Trophoblast cell (in vitro differentiated cells and primary cell): ENCODE results near the gene FANCL.

Source experiments
- DNase-seq, 2 donors: peaks; one replicate each; pipeline ENCODE4 v3.0.0-alpha.2; 2016
- H2AFZ ChIP-seq: 2 replicates; pipeline ENCODE4 v1.6.1; 2013; ENCODE audit warnings: low read length, moderate library complexity, mild to moderate bottlenecking; ENCODE audit not compliant: insufficient read depth, poor library complexity
- H2AK5ac ChIP-seq: 2 replicates; pipeline ENCODE4 v1.6.1; 2013; ENCODE audit warnings: mild to moderate bottlenecking, low read length
- H2BK120ac ChIP-seq: 2 replicates; pipeline ENCODE4 v1.6.1; 2013; ENCODE audit warnings: low read length, mild to moderate bottlenecking, moderate library complexity; ENCODE audit not compliant: insufficient read depth, poor library complexity
- H2BK12ac ChIP-seq: 2 replicates; pipeline ENCODE4 v1.6.1; 2013; ENCODE audit warnings: mild to moderate bottlenecking, low read length, moderate library complexity
- H2BK5ac ChIP-seq: 2 replicates; pipeline ENCODE4 v1.6.1; 2013; ENCODE audit warnings: low read length, low read depth, moderate library complexity, mild to moderate bottlenecking; ENCODE audit not compliant: poor library complexity
- H3K14ac ChIP-seq: 2 replicates; pipeline ENCODE4 v1.6.1; 2013; ENCODE audit warnings: mild to moderate bottlenecking, low read length
- H3K18ac ChIP-seq: 2 replicates; pipeline ENCODE4 v1.6.1; 2013; ENCODE audit warnings: mild to moderate bottlenecking, low read length
- H3K23ac ChIP-seq: 2 replicates; pipeline ENCODE4 v1.6.1; 2013; ENCODE audit warnings: low read length
- H3K27ac ChIP-seq: 2 replicates; pipeline ENCODE4 v1.5.1; 2013; ENCODE audit warnings: low read depth, mild to moderate bottlenecking, inconsistent platforms, low read length, moderate library complexity
- H3K27me3 ChIP-seq: 2 replicates; pipeline ENCODE4 v1.6.1; 2013; ENCODE audit warnings: inconsistent platforms, mild to moderate bottlenecking, low read length, moderate library complexity; ENCODE audit not compliant: insufficient read depth
- H3K36me3 ChIP-seq, 2 experiments: 1 replicate in 1 of 2; 2 replicates in 1 of 2; pipeline ENCODE4 v1.6.1; 2013; ENCODE audit warnings: low read length in 2 of 2, mild to moderate bottlenecking in 2 of 2, moderate library complexity in 1 of 2; ENCODE audit not compliant: insufficient read depth in 2 of 2, control insufficient read depth in 1 of 2
- H3K4ac ChIP-seq: 2 replicates; pipeline ENCODE4 v1.6.1; 2013; ENCODE audit warnings: low read depth, mild to moderate bottlenecking, low read length, moderate library complexity
- H3K4me1 ChIP-seq, 2 experiments: 1 replicate in 1 of 2; 2 replicates in 1 of 2; pipeline ENCODE4 v1.6.1; 2013; ENCODE audit warnings: low read length in 2 of 2, mild to moderate bottlenecking in 2 of 2, moderate library complexity in 1 of 2; ENCODE audit not compliant: insufficient read depth in 2 of 2, control insufficient read depth in 1 of 2
- H3K4me2 ChIP-seq: 2 replicates; pipeline ENCODE4 v1.6.1; 2013; ENCODE audit warnings: inconsistent platforms, mild to moderate bottlenecking, low read length, moderate library complexity
- H3K4me3 ChIP-seq: 2 replicates; pipeline ENCODE4 v1.5.1; 2013; ENCODE audit warnings: mild to moderate bottlenecking, low read depth, low read length, inconsistent platforms
- H3K79me1 ChIP-seq: one replicate; pipeline ENCODE4 v1.6.1; 2013; ENCODE audit warnings: low read length
- H3K79me2 ChIP-seq: 2 replicates; pipeline ENCODE4 v1.6.1; 2013; ENCODE audit warnings: low read length, mild to moderate bottlenecking; ENCODE audit not compliant: control insufficient read depth, insufficient read depth, poor library complexity
- H3K9ac ChIP-seq: 2 replicates; pipeline ENCODE4 v1.6.1; 2013; ENCODE audit warnings: mild to moderate bottlenecking, low read length
- H3K9me3 ChIP-seq: 2 replicates; pipeline ENCODE4 v1.6.1; 2013; ENCODE audit warnings: low read depth, mild to moderate bottlenecking, control low read depth, inconsistent platforms, low read length; ENCODE audit not compliant: insufficient read depth
- H4K12ac ChIP-seq: 2 replicates; pipeline ENCODE4 v1.6.1; 2013; ENCODE audit warnings: low read depth, mild to moderate bottlenecking, low read length, moderate library complexity
- H4K8ac ChIP-seq: 2 replicates; pipeline ENCODE4 v1.6.1; 2013; ENCODE audit warnings: low read depth, mild to moderate bottlenecking, low read length, moderate library complexity
- H4K91ac ChIP-seq: one replicate; pipeline ENCODE4 v1.6.1; 2013; ENCODE audit warnings: low read depth, mild to moderate bottlenecking, low read length, moderate library complexity
- WGBS: extraction: QIAGEN DNeasy Blood & Tissue Kit; methylation state at CpG from one replicate; pipeline ENCODE4 v1.1.7; 2013; ENCODE audit warnings: missing lambda C conversion rate; ENCODE audit not compliant: insufficient read length, insufficient coverage; ENCODE audit errors: extremely low coverage; 5-methylcytosine and 5-hydroxymethylcytosine counted together

The FANCL gene

GRCh38 chr2:58202404-58202803 lies 38.7 kb downstream of the FANCL start:
- H2BK5ac ChIP-seq, result no peak overlapping the region
- H2AK5ac ChIP-seq, result no peak overlapping the region
- no peaks in the 10 kb centered on the region for H3K4me1 ChIP-seq
- H3K4me2 ChIP-seq, result no peak overlapping the region
- H4K12ac ChIP-seq, result no peak overlapping the region
- no peak overlapping the region for H4K91ac ChIP-seq
- H2BK120ac ChIP-seq, result no peak overlapping the region
- H3K79me1 ChIP-seq, result no peaks in the 10 kb centered on the region
- no peak overlapping the region for H3K23ac ChIP-seq
- H3K79me2 ChIP-seq, result no peaks in the 10 kb centered on the region
- WGBS, result no CpG with 5 or more reads among the region's 1 CpG
- no peak overlapping the region for H3K4ac ChIP-seq
- H3K9me3 ChIP-seq, result no peaks in the 10 kb centered on the region
- no peak overlapping the region for H4K8ac ChIP-seq
- H2BK12ac ChIP-seq, result no peak overlapping the region
- H3K36me3 ChIP-seq, result peaks cover 1 to 2% of the 10 kb centered on the region in 2 experiments
- no peaks in the 10 kb centered on the region for H3K27me3 ChIP-seq
- no peak for DNase-seq
- no peak overlapping the region for H3K4me3 ChIP-seq
- H3K18ac ChIP-seq, result no peak overlapping the region
- H3K14ac ChIP-seq, result no peak overlapping the region
- no peak overlapping the region for H3K27ac ChIP-seq
- no peak overlapping the region for H3K9ac ChIP-seq
- no peak overlapping the region for H2AFZ ChIP-seq

GRCh38 chr2:58197894-58198293 lies 43.2 kb downstream of the FANCL start:
- no peak overlapping the region for H3K27ac ChIP-seq
- H3K9ac ChIP-seq, result no peak overlapping the region
- H3K23ac ChIP-seq, result no peak overlapping the region
- H3K36me3 ChIP-seq, result peaks cover 1 to 2% of the 10 kb centered on the region in 2 experiments
- H3K4me2 ChIP-seq, result no peak overlapping the region
- H2BK120ac ChIP-seq, result no peak overlapping the region
- H3K9me3 ChIP-seq, result no peaks in the 10 kb centered on the region
- no peaks in the 10 kb centered on the region for H3K79me2 ChIP-seq
- no peak overlapping the region for H4K8ac ChIP-seq
- no peak for DNase-seq
- no peaks in the 10 kb centered on the region for H3K79me1 ChIP-seq
- H2AK5ac ChIP-seq, result no peak overlapping the region
- no peak overlapping the region for H3K4ac ChIP-seq
- H2BK12ac ChIP-seq, result no peak overlapping the region
- H3K4me3 ChIP-seq, result no peak overlapping the region
- no peaks in the 10 kb centered on the region for H3K27me3 ChIP-seq
- H3K14ac ChIP-seq, result no peak overlapping the region
- H3K4me1 ChIP-seq, result no peaks in the 10 kb centered on the region
- no peak overlapping the region for H3K18ac ChIP-seq
- no peak overlapping the region for H2AFZ ChIP-seq
- no peak overlapping the region for H4K91ac ChIP-seq
- no peak overlapping the region for H2BK5ac ChIP-seq
- WGBS, result no CpG with 5 or more reads among the region's 2 CpGs
- no peak overlapping the region for H4K12ac ChIP-seq

GRCh38 chr2:58195662-58196061 lies 45.5 kb downstream of the FANCL start:
- Histone ChIP-seq H3K27ac (no peak overlapping the region), H3K79me2 (no peaks in the 10 kb centered on the region), H3K79me1 (no peaks in the 10 kb centered on the region), H2BK5ac (no peak overlapping the region), H3K23ac (no peak overlapping the region), H3K18ac (no peak overlapping the region), H3K4me1 (no peaks in the 10 kb centered on the region), H3K9ac (no peak overlapping the region), H3K4me2 (no peak overlapping the region), H3K27me3 (no peaks in the 10 kb centered on the region), H2AFZ (no peak overlapping the region), H4K8ac (no peak overlapping the region), H3K9me3 (no peaks in the 10 kb centered on the region), H3K4me3 (no peak overlapping the region), H2AK5ac (no peak overlapping the region), H3K14ac (no peak overlapping the region), H3K36me3 (peaks cover 1 to 2% of the 10 kb centered on the region in 2 experiments), H4K12ac (no peak overlapping the region), H2BK12ac (no peak overlapping the region), H2BK120ac (no peak overlapping the region), H3K4ac (no peak overlapping the region), H4K91ac (no peak overlapping the region)
- DNase-seq, result no peak
- no CpG with 5 or more reads among the region's 1 CpG for WGBS

GRCh38 chr2:58194458-58194857 lies 46.7 kb downstream of the FANCL start:
- Histone ChIP-seq H2AFZ (no peak overlapping the region), H4K91ac (no peak overlapping the region), H3K36me3 (peaks cover 1 to 2% of the 10 kb centered on the region in 2 experiments), H3K9ac (no peak overlapping the region), H3K4ac (no peak overlapping the region), H3K27me3 (no peaks in the 10 kb centered on the region), H2BK12ac (no peak overlapping the region), H3K4me2 (no peak overlapping the region), H3K79me1 (no peaks in the 10 kb centered on the region), H3K4me1 (no peaks in the 10 kb centered on the region), H2BK5ac (no peak overlapping the region), H3K23ac (no peak overlapping the region), H4K8ac (no peak overlapping the region), H3K79me2 (no peaks in the 10 kb centered on the region), H3K18ac (no peak overlapping the region), H2AK5ac (no peak overlapping the region), H3K27ac (no peak overlapping the region), H3K9me3 (no peaks in the 10 kb centered on the region), H4K12ac (no peak overlapping the region), H3K4me3 (no peak overlapping the region), H3K14ac (no peak overlapping the region), H2BK120ac (no peak overlapping the region)
- no peak for DNase-seq
- WGBS, result no CpG with 5 or more reads among the region's 2 CpGs
